Uterus (tissue), 2 donors: ENCODE results near the gene CNOT3.

Experiments
- POLR2A ChIP-seq, 2 donors: fragments of 450-650 bp; IDR thresholded peaks; one replicate each; pipeline ENCODE4 v1.6.1; 2016; ENCODE audit warnings: antibody characterized with exemption in 2 of 2, mild to moderate bottlenecking in 1 of 2, moderate library complexity in 1 of 2
- TF ChIP-seq, protein P1 (sequence below), 4 experiments: fragments of 200-600 bp in 2 of 4; fragments of 450-650 bp in 2 of 4; sonication (generic) in 2 of 4; IDR thresholded peaks; one replicate each; pipeline ENCODE4 v1.5.1; 2016 to 2019; ENCODE audit warnings: antibody characterized with exemption in 4 of 4, mild to moderate bottlenecking in 2 of 4, moderate library complexity in 1 of 4

DNA sequence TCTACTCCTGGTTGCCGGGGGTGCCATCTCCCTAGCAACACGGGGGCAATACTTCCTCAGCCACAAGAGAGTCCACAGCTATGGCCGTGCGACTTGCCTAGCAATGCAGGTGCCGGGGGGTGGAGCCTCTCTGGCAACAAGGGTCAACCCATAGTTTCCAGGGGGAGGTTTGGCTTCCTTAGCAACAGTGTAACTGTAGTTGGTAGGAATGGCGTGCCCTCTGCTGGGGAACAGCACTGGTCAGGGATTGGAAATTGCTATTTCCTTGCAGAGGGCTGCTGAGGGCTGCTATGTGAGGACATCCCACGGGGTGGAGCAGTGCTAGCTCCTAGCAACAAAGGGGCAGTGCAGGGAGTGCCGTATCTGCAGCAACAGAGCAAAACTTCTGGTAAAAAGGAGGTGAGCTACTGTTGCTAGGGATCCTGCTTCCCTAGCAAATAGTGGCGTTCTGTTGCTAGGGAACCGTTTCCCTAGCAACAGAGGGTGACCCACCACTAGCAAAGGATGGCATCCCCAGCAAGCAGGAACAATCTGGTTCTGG is 42.4 kb downstream of the CNOT3 start:
- TF ChIP-seq, protein P1, sequence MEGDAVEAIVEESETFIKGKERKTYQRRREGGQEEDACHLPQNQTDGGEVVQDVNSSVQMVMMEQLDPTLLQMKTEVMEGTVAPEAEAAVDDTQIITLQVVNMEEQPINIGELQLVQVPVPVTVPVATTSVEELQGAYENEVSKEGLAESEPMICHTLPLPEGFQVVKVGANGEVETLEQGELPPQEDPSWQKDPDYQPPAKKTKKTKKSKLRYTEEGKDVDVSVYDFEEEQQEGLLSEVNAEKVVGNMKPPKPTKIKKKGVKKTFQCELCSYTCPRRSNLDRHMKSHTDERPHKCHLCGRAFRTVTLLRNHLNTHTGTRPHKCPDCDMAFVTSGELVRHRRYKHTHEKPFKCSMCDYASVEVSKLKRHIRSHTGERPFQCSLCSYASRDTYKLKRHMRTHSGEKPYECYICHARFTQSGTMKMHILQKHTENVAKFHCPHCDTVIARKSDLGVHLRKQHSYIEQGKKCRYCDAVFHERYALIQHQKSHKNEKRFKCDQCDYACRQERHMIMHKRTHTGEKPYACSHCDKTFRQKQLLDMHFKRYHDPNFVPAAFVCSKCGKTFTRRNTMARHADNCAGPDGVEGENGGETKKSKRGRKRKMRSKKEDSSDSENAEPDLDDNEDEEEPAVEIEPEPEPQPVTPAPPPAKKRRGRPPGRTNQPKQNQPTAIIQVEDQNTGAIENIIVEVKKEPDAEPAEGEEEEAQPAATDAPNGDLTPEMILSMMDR (IDR thresholded peaks at IDR 0.05), result no peak
- TF ChIP-seq POLR2A (IDR thresholded peaks at IDR 0.05), result no peak
